Measurements from ENCODE around the gene PNMT. TPM values are rescaled to one million over a fixed set of nuclear protein-coding genes. Genes with fewer than 3 reads are reported as not detected.

PNMT gene
- total RNA-seq, 1 donor from 2014 or later: 5.8 TPM

GRCh38 chr17:39631403-39631802 is 36.9 kb upstream of the PNMT start:
- ATAC-seq: no peak
- DNase-seq: no peak
- intact Hi-C loops (cut with micrococcal nuclease): no loop called here

- intact Hi-C loops (cut with micrococcal nuclease): no loop called here
- DNase-seq: no peak
Measured at GRCh38 chr17:39632153-39632941, 35.9 kb upstream of the PNMT start.

DNA sequence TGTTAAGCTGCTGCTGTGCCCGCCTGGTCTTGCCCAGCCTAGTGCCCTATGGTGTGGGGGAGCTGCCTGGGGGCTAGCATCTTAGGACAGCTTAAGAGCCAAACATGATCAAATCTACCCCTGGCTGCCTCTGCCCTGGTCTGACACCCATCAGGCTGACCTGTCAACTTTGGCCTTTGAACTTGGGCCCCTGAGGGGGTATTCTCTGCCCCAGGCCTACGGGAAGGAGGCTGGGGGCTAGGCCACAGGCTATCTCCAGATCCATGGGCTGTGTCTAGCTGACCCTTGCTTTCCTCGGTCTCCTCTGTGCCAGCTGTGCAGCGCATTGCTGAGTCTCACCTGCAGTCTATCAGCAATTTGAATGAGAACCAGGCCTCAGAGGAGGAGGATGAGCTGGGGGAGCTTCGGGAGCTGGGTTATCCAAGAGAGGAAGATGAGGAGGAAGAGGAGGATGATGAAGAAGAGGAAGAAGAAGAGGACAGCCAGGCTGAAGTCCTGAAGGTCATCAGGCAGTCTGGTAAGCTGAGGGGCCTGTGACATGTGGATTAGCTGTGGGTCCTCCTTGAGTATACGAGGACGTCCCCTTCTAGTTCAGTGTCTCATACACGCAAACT is 34.6 kb upstream of the PNMT start:
- DNase-seq (no peak), ATAC-seq (no peak)
- intact Hi-C loops (cut with micrococcal nuclease): no loop called here

More at GRCh38 chr17:39632153-39632941, 35.9 kb upstream of the PNMT start:
- no peak for ATAC-seq

DNA sequence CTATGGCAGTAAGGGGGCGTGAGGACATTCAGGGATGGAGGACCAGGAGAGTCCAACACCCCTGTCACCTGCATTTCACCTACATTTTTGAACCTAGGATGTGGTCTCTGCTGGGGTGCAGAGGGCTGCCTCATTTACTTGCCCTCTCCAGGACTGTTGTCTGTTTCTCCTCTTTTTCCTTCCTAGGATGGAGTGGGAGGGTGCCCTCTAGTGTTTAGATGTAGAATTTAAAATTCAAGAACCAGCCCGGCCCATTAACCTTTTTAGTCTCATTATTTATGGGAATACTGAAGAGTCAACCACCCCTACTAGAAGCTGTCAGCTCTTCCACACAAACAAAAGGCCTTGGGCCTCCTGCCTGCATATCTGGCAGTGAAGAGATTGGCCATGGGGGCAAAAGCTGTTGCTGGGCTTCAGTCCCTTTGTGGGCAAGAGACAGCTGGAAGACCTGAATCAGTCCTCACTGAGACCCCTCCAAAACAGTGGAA is 33.8 kb upstream of the PNMT start:
- intact Hi-C loops (cut with micrococcal nuclease): no loop called here
- ATAC-seq: no peak
- no peak for DNase-seq

DNA sequence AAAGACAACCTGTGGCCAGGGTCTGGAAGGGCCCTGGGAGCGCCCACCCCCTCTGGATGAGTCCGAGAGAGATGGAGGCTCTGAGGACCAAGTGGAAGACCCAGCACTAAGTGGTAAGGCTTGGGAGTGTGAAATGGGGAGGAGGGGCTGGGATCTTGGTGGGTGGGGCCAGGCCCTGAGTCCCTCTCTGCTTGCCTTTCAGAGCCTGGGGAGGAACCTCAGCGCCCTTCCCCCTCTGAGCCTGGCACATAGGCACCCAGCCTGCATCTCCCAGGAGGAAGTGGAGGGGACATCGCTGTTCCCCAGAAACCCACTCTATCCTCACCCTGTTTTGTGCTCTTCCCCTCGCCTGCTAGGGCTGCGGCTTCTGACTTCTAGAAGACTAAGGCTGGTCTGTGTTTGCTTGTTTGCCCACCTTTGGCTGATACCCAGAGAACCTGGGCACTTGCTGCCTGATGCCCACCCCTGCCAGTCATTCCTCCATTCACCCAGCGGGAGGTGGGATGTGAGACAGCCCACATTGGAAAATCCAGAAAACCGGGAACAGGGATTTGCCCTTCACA is 32.6 kb upstream of the PNMT start:
- ATAC-seq: no peak
- no peak for DNase-seq
- intact Hi-C loops (cut with micrococcal nuclease): no loop called here

- intact Hi-C loops (cut with micrococcal nuclease): no loop called here
- DNase-seq (no peak), ATAC-seq (peak; percentile 7)
Measured at GRCh38 chr17:39636587-39636926, 31.7 kb upstream of the PNMT start.

DNA sequence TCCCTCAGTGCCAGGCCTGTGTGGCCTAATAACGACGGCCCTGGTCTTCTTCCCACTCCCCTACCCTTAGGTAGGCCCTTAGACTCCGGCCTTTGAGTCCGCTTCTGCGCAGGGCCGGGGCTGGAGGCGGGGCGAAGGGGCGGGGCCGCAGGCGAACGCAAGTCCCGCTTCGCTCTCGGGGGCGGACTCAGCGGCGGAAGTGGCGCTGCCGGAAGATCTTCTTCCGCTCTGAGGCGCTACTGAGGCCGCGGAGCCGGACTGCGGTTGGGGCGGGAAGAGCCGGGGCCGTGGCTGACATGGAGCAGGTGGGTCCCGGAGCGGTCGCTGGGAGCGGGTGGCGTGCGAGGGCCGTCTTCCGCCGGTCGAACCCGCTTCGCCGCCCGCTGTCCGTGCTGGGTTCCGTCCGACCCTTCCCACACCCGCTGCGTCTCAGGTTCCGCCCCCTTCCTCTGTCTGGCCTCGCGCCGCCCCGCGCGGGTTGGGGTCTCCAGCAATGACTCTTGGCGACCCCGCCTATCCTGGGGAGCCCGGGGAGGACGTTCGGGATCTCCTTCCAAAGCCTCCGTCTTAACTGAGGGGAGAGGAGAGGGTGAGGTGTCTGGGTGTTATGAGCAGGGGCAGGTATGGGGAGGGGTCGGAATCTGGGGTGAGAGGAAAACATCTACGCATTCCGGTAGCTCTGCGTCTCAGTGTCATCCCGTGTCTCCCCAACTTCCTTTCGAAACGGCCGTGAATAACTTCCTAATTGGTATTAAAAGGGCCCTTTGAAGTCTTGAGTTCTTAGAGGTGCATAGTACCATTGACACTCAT is 31.1 kb upstream of the PNMT start, which contains the start of gene STARD3:
STARD3 (plus strand) TSS at position 218 of the 810 bp plus-strand sequence. CDS start 16,388 bp downstream, outside the sequence.
- ATAC-seq: peak; percentile 97
- intact Hi-C loops (cut with micrococcal nuclease): no loop called here
- DNase-seq: peak; percentile 96

- DNase-seq (no peak), ATAC-seq (no peak)
- intact Hi-C loops (cut with micrococcal nuclease): no loop called here
Measured at GRCh38 chr17:39638317-39638716, 29.9 kb upstream of the PNMT start.

- no peak for ATAC-seq
- DNase-seq: no peak
Measured at GRCh38 chr17:39639043-39639442, 29.2 kb upstream of the PNMT start.

DNA sequence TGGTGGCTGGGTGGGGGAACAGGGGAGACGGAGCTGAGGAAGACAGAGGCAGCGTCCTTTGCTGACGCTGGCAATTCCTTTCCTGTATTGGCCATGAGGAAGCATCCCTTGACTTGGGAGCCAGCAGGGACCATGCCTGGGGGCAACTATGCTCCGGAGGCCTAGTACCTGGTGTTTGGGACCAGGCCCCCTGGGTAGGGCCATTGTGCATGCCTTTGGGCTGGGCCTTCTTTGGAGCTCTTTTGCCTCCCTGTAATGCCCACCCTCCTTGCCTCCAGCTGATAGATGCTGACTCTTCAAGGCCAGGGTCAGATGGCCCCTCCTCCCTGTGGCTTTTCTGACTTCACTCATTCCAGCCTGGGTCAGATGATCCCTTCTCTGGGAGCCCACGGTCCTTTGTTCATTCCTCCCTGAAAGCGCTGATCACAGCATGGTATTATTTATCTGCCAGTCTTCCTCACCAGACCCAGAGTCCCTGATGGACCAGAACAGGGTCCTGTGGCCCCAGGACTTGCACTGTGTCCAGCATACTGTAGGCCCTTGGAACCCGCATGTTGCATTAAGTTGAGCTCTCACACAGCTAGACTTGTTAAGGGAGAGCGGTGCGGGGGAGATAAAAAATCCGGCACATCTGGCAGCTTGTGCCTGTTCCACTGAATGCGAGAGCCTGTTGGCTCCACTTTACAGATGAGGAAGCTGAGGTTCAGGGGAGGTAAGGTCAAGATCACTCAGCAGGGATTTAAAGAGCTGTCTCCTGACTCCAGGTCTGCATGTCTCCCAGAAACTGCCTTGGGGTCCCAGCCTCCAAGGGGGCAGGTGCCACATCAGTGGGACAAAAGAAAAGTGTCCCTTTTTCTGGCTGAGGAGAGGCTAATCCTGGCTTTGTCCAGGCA is 28.4 kb upstream of the PNMT start:
- DNase-seq: no peak
- ATAC-seq: no peak
- intact Hi-C loops (cut with micrococcal nuclease): no loop called here

More at GRCh38 chr17:39639043-39639442, 29.2 kb upstream of the PNMT start:
- intact Hi-C loops (cut with micrococcal nuclease): no loop called here

- peak; percentile 23 for DNase-seq
- intact Hi-C loops (cut with micrococcal nuclease): no loop called here
- no peak for ATAC-seq
Measured at GRCh38 chr17:39640591-39641031, 27.6 kb upstream of the PNMT start.

GRCh38 chr17:39641097-39641496 is 27.2 kb upstream of the PNMT start:
- ATAC-seq (no peak), DNase-seq (no peak)
- intact Hi-C loops (cut with micrococcal nuclease): no loop called here

- DNase-seq (no peak), ATAC-seq (no peak)
- intact Hi-C loops (cut with micrococcal nuclease): no loop called here
Measured at GRCh38 chr17:39641883-39642282, 26.4 kb upstream of the PNMT start.

- ATAC-seq: no peak
- intact Hi-C loops (cut with micrococcal nuclease): no loop called here
- no peak for DNase-seq
Measured at GRCh38 chr17:39642291-39643074, 25.8 kb upstream of the PNMT start.

- intact Hi-C loops (cut with micrococcal nuclease): no loop called here
- DNase-seq (no peak), ATAC-seq (no peak)
Measured at GRCh38 chr17:39643271-39643670, 25.0 kb upstream of the PNMT start.

DNA sequence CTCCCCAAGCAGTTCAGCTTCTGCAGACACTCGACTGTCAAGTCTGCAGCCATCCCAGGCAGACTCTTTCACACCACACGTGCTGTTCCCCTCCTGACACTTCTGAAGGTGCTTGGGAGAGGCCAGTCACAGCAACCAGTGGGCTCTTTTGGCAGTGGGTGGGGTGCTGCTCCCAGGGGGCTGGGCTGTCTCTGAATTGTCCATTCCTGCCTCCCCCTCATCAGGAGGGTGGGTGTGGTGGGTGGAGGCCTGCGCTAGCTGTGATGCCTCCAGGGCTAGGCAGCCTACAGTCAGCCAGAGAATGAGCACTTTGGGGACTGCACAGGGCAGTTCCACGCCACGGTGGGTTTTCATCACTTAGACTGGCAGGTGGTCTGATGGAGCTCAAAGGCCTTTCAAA is 21.0 kb upstream of the PNMT start:
- intact Hi-C loops (cut with micrococcal nuclease): no loop called here
- DNase-seq (no peak), ATAC-seq (peak; percentile 23)

DNA sequence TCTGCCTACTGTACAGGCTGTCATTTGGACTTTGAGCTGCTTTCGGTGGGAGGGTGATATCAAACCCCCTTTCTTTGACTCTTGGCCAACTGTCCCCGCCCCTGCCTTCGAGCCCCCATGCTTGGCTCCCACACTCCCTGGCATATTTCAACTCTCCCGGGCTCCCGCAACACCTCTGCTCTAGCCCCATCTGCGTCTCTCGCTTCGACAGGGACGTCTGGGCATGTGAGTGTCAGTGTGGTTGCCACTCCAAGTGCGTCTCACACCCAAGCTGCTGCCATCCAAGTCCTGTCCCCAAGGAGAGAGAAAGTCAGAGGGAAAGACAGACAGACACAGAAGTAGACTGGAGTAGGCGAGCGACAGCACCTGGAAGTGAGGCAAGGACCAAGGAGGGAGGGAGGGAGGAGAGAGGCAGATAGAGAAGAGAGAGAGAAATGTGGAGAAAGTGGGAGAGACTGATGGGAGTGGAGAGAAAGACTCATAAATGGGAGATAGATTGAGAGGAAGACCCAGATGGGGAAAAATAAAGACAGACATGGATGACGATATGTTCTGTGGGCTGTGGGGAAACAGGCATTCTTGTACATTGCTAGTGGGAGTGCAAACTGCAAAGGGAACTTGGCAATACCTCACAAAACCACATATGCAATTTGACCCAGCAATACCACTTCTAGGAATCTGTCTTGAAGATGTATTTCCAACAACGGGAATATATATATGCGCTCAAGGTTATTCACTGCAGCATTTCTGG is 19.5 kb upstream of the PNMT start:
- intact Hi-C loops (cut with micrococcal nuclease): no loop called here
- DNase-seq (no peak), ATAC-seq (no peak)

All from left ventricle myocardium superior (tissue), 1 donor.